Omental fat pad (tissue), 4 donors: ENCODE data around the gene TINAG. TPM values are rescaled to one million over a fixed set of nuclear protein-coding genes. Genes with fewer than 3 reads are reported as not detected.

Experiments
- ATAC-seq: fragments of 150-250 bp; one replicate; pipeline ENCODE4 v1.9.1; 2016; ENCODE audit warnings: mild to moderate bottlenecking, moderate library complexity; ENCODE audit not compliant: low FRiP score
- DNase-seq: peaks from one replicate; pipeline ENCODE4 v3.0.0-alpha.2; 2019; ENCODE audit warnings: low spot score
- total RNA-seq, 4 donors: library from RNA; depleted of rRNA; stranded (reverse); fragments of >200 nt; gene quantifications; one replicate each; pipeline ENCODE4 v1.1.0, GENCODE V29; 2016
- TF ChIP-seq, protein P1 (sequence below), 3 donors: fragments of 450-650 bp; IDR thresholded peaks; one replicate each; pipeline ENCODE4 v1.5.1; 2016 to 2017; ENCODE audit warnings: antibody characterized with exemption in 3 of 3, mild to moderate bottlenecking in 3 of 3, moderate library complexity in 2 of 3

Gene TINAG
- total RNA-seq, 4 donors from 2014 or later, result not detected

DNA sequence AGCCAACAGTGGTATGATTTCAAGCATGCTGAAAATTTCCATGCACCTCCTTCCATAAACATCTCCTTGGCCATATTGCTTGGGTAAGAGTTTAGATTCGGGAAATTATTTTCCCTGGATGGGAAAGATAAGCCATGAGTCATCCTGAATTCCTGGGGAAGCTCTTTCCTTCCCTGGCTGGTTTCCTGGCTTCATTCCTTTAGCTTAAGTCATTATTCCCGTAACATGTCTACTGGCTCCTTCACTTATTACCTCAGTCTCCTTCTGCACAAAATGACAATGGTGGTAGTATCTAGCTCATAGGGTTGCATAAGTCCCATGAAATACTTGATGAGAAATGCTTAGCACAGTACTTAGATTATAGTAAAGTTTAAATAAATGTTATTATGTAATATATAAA lies 27.6 kb downstream of the TINAG start:
- TF ChIP-seq, protein P1, sequence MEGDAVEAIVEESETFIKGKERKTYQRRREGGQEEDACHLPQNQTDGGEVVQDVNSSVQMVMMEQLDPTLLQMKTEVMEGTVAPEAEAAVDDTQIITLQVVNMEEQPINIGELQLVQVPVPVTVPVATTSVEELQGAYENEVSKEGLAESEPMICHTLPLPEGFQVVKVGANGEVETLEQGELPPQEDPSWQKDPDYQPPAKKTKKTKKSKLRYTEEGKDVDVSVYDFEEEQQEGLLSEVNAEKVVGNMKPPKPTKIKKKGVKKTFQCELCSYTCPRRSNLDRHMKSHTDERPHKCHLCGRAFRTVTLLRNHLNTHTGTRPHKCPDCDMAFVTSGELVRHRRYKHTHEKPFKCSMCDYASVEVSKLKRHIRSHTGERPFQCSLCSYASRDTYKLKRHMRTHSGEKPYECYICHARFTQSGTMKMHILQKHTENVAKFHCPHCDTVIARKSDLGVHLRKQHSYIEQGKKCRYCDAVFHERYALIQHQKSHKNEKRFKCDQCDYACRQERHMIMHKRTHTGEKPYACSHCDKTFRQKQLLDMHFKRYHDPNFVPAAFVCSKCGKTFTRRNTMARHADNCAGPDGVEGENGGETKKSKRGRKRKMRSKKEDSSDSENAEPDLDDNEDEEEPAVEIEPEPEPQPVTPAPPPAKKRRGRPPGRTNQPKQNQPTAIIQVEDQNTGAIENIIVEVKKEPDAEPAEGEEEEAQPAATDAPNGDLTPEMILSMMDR (IDR thresholded peaks at IDR 0.05), result no peak
- ATAC-seq, result peak; percentile 73
- DNase-seq, result no peak

DNA sequence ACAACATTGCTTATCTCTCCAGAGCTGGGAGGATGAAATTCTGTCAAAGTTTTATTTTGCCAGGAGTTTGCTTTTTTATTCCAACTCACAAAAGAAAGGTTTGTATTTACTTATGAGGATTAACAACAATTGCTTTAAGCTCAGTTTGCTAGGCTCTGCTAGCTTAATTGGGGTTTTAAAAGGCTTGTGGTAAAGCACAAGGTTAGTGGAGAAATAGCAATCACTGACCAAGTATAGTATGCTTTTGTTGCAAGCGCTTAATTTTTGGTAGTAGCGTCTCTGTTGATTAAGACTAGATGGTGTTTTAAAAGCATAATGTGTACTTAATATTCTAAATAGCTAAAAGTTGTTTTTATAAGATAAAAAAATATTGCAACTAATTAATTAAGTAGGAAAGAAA lies 45.7 kb downstream of the TINAG start:
- ATAC-seq, result no peak
- no peak for DNase-seq
- TF ChIP-seq, protein P1 (IDR thresholded peaks at IDR 0.05), result no peak

DNA sequence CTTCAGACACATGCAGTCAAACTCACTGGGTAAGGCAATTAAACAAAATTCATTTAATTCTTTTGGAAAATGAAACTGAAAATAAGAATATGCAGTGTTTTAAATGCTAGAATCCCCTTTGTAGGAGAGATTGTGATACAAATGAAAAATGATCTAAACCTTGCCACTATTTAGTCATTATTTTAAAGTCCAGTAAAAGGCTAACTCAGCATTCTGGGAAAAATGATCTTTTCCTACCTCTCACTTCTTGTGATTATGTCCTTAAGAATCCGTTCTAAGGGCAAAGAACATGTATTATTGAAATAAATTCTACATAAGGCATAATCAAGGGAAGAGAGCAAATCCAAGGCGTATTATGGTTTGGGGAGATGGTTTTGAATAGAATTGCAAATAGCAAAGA lies 46.4 kb downstream of the TINAG start:
- ATAC-seq (no peak), DNase-seq (no peak)
- TF ChIP-seq, protein P1 (IDR thresholded peaks at IDR 0.05), result no peak

DNA sequence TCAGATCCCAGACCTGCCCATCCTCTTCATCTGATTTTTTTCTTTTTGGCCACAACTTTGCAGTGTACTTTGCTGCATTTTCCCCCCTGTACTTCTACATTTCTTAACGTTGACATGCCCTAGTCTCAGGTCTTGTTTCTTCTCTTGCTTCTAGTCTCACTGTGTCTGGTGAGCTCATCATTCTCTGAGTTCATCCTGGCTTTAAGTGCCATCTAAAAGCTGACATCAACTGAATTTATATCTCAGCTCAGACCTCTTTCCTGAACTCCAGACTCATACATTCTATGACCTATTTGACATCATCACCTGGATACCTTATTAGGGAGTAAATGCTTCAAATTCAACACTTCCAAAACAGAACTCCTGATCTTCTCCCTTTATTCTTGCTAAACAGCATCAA lies 48.9 kb downstream of the TINAG start:
- TF ChIP-seq, protein P1 (IDR thresholded peaks at IDR 0.05), result no peak
- no peak for ATAC-seq
- no peak for DNase-seq

DNA sequence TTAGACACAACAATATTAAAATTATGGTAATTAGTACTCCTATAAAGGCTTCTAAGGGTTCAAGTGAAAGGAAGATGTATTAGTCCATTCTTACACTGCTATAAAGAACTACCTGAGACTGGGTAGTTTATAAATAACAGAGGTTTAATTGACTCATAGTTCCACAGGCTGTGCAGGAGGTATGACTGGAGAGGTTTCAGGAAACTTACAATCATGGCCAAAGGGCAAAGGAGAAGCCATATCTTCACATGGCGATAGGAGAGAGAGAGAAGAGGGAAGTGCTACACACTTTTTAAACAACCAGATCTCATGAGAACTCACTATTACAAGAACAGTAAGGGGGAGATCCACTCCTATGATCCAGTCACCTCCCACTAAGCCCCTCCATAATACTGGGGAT lies 52.9 kb downstream of the TINAG start:
- ATAC-seq, result no peak
- TF ChIP-seq, protein P1 (IDR thresholded peaks at IDR 0.05), result no peak
- no peak for DNase-seq

DNA sequence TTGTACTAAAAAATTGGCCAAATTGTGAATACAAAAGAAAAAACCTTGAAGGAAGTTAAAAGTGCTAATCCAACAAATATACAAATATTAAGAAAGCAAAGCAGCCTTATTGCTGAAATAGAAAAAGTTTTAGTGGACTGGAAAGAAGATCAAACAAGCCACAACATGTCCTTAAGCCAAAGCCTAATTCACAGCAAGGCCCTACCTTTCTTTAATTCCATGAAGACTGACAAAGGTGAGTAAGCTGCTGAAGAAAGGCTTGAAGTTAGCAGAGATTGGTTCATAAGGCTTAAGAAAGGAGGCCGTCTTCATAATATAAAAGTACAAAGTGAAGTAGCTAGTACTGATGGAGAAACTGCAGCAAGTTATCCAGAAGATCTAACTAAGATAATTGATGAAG lies 53.5 kb downstream of the TINAG start:
- no peak for DNase-seq
- TF ChIP-seq, protein P1 (IDR thresholded peaks at IDR 0.05), result no peak
- no peak for ATAC-seq

DNA sequence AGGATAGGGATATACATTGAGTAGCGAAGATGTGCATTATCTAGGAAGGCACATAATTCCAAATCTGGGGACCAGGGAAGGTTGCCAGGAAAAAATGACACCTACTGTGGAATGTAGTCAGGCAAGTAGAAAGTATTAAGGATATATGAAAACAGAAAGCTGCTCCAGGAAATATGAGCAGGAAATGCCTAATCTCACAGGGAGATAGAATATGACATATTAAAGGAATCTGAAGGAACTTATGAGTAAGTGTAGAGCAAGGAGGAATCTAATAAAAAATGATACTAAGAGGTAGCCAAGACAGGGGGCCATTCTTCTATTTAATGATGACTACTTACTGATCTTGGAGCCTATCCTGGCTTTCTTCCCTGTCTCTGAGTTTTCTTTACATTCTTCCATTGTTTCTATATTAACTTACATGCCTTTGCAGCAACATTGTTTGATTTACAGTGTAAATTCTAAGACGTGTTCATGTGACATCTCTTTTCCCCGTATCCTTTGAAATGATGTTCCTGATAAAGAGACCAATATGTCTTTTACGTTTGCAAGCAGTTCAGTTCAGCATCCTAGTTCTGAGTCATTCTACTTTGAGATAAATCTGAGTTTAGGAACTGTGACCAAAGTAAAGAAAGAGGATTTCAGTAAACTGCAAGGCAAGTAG lies 58.6 kb downstream of the TINAG start:
- ATAC-seq, result no peak
- no peak for DNase-seq
- TF ChIP-seq, protein P1 (IDR thresholded peaks at IDR 0.05), result no peak
